Body of pancreas (tissue), 4 donors: Measurements from ENCODE around the gene TNRC18. TPM values are rescaled to one million over a fixed set of nuclear protein-coding genes. Genes with fewer than 3 reads are reported as not detected.
"Not testable (repeated sequence)": the region's sequence is repeated elsewhere in the genome, so short reads cannot be mapped to it uniquely, and the experiment has no call there.

Experiments
- ATAC-seq: fragments of 150-250 bp; one replicate; pipeline ENCODE4 v1.9.1; 2016
- DNase-seq, 4 donors: peaks; one replicate each; pipeline ENCODE4 v3.0.0-alpha.2; 2019
- H3K27ac ChIP-seq, 4 donors: fragments of 200-600 bp; sonication (generic); 1 replicate in 3 of 4; 2 replicates in 1 of 4; pipeline versions ENCODE4 v1.5.1 to v1.6.1; 2016 to 2019; ENCODE audit warnings: mild to moderate bottlenecking in 1 of 4, mixed read lengths in 1 of 4, moderate library complexity in 1 of 4
- H3K27me3 ChIP-seq, 2 donors: fragments of 200-600 bp; sonication (generic); one replicate each; pipeline ENCODE4 v1.6.0; 2016; ENCODE audit warnings: mild to moderate bottlenecking in 1 of 2
- H3K36me3 ChIP-seq, 2 donors: fragments of 200-600 bp; sonication (generic); replicated peaks in 1 of 2; 2 replicates each; pipeline ENCODE4 v1.5.1; 2016; ENCODE audit warnings: low read depth in 2 of 2; ENCODE audit not compliant: insufficient read depth in 1 of 2
- H3K4me1 ChIP-seq: fragments of 200-600 bp; sonication (generic); one replicate; pipeline ENCODE4 v1.6.0; 2016
- H3K4me3 ChIP-seq, 2 donors: fragments of 200-600 bp; sonication (generic); 1 replicate in 1 of 2; 2 replicates in 1 of 2; pipeline ENCODE4 v1.5.1; 2016 to 2019
- H3K9me3 ChIP-seq, 3 donors: fragments of 200-600 bp; sonication (generic); 1 replicate in 2 of 3; 2 replicates in 1 of 3; pipeline ENCODE4 v1.5.1; 2016
- POLR2A ChIP-seq, 3 donors: fragments of 450-650 bp; IDR thresholded peaks; one replicate each; pipeline ENCODE4 v1.6.1; 2016; ENCODE audit warnings: antibody characterized with exemption in 3 of 3, mild to moderate bottlenecking in 2 of 3
- WGBS, 2 donors: methylation state at CpG; one replicate each; pipeline ENCODE4 v1.1.5; 2017; 5-methylcytosine and 5-hydroxymethylcytosine counted together
- intact Hi-C: fragments of 100-400 bp; cut with DNase I; formaldehyde crosslinking; loops from one replicate; pipeline ENCODE4 v1.15.1; 2023
- total RNA-seq, 2 donors: library from RNA; depleted of rRNA; stranded (reverse); fragments of >200 nt; gene quantifications; one replicate each; pipeline ENCODE4 v1.1.0, GENCODE V29; 2016
- TF ChIP-seq, protein P1 (sequence below), 7 experiments: fragments of 450-650 bp in 4 of 7; fragments of 200-600 bp in 3 of 7; sonication (generic) in 3 of 7; IDR thresholded peaks; one replicate each; pipeline ENCODE4 v1.5.1; 2016 to 2019; ENCODE audit warnings: antibody characterized with exemption in 7 of 7

The TNRC18 gene
- total RNA-seq, 2 donors from 2014 or later: 87.9 to 201 TPM

DNA sequence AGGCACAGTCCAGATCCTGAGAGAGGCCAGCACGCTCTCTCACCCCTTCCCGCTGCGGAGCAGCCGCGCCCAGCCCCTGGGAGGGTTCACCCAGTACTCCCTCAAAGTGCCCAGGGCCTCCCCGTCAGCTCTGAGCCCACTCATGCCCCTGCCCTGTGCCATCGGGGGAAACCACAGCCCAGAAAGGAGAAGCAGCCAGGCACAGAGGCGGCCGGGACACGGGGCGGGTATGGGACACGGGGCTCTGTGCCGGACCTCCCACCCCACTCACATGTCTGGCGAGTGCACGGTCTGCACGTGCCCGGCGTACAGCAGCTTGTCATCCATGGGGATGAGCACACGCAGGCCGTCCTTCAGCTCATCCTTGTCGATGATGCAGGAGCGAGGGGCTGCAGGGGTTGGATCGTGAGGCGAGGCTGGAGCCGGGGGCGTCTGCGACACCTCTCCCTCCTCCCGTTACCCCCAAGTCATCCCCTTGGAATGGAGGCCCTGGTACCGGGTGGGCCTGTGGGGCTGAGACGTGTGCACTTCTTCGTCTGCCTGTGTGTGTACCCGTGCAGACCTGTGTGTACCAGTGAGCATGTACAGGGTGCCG, 102.7 kb downstream of the TNRC18 start:
- Histone ChIP-seq H3K27ac (no peak overlapping the region), H3K4me1 (no peaks in the 10 kb centered on the region), H3K9me3 (no peaks in the 10 kb centered on the region), H3K4me3 (no peak overlapping the region), H3K27me3 (no peaks in the 10 kb centered on the region), H3K36me3 (peaks cover 11 to 20% of the 10 kb centered on the region in 2 donors)
- intact Hi-C loops: no loop called here
- TF ChIP-seq, protein P1, sequence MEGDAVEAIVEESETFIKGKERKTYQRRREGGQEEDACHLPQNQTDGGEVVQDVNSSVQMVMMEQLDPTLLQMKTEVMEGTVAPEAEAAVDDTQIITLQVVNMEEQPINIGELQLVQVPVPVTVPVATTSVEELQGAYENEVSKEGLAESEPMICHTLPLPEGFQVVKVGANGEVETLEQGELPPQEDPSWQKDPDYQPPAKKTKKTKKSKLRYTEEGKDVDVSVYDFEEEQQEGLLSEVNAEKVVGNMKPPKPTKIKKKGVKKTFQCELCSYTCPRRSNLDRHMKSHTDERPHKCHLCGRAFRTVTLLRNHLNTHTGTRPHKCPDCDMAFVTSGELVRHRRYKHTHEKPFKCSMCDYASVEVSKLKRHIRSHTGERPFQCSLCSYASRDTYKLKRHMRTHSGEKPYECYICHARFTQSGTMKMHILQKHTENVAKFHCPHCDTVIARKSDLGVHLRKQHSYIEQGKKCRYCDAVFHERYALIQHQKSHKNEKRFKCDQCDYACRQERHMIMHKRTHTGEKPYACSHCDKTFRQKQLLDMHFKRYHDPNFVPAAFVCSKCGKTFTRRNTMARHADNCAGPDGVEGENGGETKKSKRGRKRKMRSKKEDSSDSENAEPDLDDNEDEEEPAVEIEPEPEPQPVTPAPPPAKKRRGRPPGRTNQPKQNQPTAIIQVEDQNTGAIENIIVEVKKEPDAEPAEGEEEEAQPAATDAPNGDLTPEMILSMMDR (IDR thresholded peaks at IDR 0.05): no peak
- TF ChIP-seq POLR2A (IDR thresholded peaks at IDR 0.05): no peak
- no peak for DNase-seq
- ATAC-seq: no peak
- WGBS, 2 donors: 92 to 98% methylated on average over 12 to 28 of the region's 33 CpGs

DNA sequence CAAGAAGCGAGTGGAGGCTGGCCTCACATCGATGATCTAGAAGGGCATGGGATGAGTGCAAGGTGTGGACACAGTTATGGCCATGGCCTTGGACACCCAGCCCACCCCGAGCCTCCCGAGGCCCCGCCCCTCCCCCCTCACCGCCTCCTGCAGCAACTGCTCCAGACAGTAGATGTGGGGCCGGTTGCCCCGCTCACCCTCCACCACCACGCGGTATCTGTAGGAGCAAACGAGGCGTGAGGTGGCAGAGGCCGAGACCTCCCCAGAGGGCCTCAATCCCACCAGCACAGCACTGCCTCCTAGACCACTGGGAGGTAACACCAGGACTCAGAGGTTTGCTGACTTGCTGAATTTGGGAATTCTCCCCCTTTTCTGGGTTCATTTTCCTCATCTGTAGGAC, 103.2 kb downstream of the TNRC18 start:
- DNase-seq: no peak
- intact Hi-C loops: no loop called here
- ATAC-seq: no peak
- Histone ChIP-seq H3K36me3 (peaks cover 13 to 20% of the 10 kb centered on the region in 2 donors), H3K27me3 (no peaks in the 10 kb centered on the region), H3K4me1 (no peaks in the 10 kb centered on the region), H3K27ac (no peak overlapping the region), H3K4me3 (no peak overlapping the region), H3K9me3 (no peaks in the 10 kb centered on the region)
- no peak for TF ChIP-seq POLR2A (IDR thresholded peaks at IDR 0.05)
- TF ChIP-seq, protein P1 (IDR thresholded peaks at IDR 0.05): no peak
- 98% methylated on average over 13 of the region's 13 CpGs; no CpG with 5 or more reads in 1 of the 2 donors for WGBS, 2 donors

DNA sequence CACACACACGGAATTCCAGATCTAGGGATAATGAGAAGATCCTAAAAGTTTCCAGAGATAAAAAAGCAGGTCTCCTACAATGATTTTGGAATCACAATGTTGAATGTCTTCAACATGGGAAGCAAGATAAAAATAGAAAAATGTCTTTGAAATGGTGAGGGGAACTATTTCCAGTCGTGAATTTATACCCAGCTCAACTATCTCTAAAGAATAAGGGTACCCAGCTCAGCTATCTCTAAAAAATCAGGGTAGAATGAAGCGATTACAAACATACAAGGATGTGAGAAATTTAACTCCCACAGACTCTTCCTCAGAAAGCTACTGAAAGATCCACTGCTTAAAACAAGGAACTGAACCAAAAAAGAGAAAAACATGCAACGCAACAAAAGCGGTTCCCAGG, 105.0 kb downstream of the TNRC18 start:
- H3K27me3 ChIP-seq, H3K4me3 ChIP-seq, H3K9me3 ChIP-seq, H3K4me1 ChIP-seq, H3K27ac ChIP-seq, DNase-seq, ATAC-seq, intact Hi-C loops: not testable (repeated sequence)
- WGBS, 2 donors: 95 to 96% methylated on average over 5 of the region's 5 CpGs
- peaks cover 9 to 14% of the 10 kb centered on the region in 2 donors for H3K36me3 ChIP-seq

DNA sequence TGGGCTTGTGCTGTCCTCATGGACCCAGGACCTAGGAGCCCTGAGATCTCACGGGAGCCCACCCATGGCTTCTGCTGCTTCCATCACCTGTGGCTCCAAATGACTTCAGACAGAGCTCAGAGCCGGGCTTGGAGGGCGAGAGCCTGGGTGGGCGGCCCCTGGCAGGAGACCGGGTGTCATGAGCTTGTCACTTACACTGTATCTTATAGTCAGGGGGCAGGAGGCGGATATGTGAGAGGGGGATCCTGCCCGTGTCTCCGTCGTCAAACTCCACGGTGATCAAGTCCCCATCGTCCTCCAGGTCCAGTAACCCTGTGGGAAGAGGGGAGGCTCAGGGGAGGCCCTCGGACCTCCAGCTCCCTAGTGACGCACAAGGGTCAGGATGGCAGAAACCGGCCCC, 107.9 kb downstream of the TNRC18 start:
- 89 to 93% methylated on average over 5 to 13 of the region's 14 CpGs for WGBS, 2 donors
- H3K4me3 ChIP-seq: no peak overlapping the region
- ATAC-seq (no peak), DNase-seq (no peak)
- no peaks in the 10 kb centered on the region for H3K4me1 ChIP-seq
- no peaks in the 10 kb centered on the region for H3K27me3 ChIP-seq
- TF ChIP-seq, protein P1 (IDR thresholded peaks at IDR 0.05): no peak
- TF ChIP-seq POLR2A (IDR thresholded peaks at IDR 0.05): no peak
- no peaks in the 10 kb centered on the region for H3K9me3 ChIP-seq
- no peak overlapping the region for H3K27ac ChIP-seq
- peaks cover 12 to 16% of the 10 kb centered on the region in 2 donors for H3K36me3 ChIP-seq
- intact Hi-C loops: no loop called here

DNA sequence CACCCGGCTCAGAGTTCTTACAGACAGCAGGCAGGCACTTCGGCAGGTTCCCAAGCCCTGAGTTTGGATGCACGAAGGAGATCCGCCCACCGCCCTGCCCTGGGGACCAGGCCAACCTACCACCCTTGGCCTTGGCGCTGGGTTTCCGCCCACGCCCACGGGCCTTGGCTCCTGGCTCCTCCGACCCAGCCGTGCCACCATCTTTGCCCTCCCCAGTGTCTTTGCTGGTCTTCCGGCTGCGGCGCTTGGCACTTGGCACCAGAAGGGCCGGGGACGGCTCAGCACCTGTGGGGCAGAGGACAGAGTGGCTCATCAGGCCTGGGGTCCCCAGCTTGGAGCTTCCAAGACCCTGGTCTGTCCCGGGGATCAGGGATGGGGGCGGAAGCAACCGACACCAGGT, 108.8 kb downstream of the TNRC18 start:
- ATAC-seq (no peak), DNase-seq (no peak)
- 94 to 96% methylated on average over 17 of the region's 19 CpGs for WGBS, 2 donors
- intact Hi-C loops: no loop called here
- peaks cover 9 to 10% of the 10 kb centered on the region in 2 donors for H3K36me3 ChIP-seq
- H3K4me1 ChIP-seq: no peaks in the 10 kb centered on the region
- H3K27me3 ChIP-seq: no peaks in the 10 kb centered on the region
- H3K27ac ChIP-seq: no peak overlapping the region
- no peak overlapping the region for H3K4me3 ChIP-seq
- no peaks in the 10 kb centered on the region for H3K9me3 ChIP-seq
- TF ChIP-seq POLR2A (IDR thresholded peaks at IDR 0.05): no peak
- TF ChIP-seq, protein P1 (IDR thresholded peaks at IDR 0.05): no peak

DNA sequence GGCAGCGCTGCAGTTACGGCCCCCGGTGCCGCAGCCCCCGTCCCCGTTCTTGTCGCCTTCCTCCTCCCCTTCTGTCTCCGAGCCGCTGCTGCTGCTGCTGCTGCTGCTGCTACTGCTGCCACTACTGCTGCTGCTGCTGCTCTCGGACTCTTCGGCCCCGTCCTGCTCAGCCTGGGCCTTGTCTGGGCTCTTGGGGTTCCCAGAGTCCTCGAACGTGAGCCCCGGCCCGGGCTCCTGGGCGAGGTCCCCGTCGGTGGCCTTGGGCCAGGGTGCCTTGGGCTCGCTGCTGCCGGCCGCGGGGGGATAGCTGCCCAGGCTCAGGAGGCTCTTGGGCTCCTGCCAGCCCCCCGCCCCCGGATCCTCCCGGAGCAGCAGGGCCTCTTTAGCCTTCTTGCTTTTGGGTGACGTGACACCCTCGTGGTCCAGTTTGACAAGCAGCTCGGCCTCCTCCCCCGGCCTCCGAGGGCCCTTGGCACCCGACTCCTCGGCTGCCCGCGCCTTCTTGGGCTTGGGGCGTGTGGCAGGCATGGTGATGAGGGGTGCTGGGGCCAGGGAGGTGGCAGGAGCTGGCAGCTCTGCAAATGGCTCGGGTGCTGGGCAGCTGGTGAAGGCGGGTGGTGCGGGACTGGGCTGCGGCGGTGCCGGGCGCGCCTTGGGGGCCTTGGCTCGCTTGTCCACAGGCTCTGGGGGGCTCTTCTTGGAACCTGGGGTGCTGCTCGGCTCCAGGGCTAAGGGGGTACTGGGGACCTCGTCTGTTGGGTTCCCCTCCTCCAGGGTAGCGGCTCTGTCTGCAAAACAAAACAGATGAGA, 110.4 kb downstream of the TNRC18 start:
- H3K4me3 ChIP-seq, H3K27me3 ChIP-seq, H3K4me1 ChIP-seq, DNase-seq, ATAC-seq, H3K9me3 ChIP-seq, H3K27ac ChIP-seq, intact Hi-C loops: not testable (repeated sequence)
- H3K36me3 ChIP-seq: peaks cover 9 to 10% of the 10 kb centered on the region in 2 donors
- 87 to 95% methylated on average over 20 to 36 of the region's 48 CpGs for WGBS, 2 donors

DNA sequence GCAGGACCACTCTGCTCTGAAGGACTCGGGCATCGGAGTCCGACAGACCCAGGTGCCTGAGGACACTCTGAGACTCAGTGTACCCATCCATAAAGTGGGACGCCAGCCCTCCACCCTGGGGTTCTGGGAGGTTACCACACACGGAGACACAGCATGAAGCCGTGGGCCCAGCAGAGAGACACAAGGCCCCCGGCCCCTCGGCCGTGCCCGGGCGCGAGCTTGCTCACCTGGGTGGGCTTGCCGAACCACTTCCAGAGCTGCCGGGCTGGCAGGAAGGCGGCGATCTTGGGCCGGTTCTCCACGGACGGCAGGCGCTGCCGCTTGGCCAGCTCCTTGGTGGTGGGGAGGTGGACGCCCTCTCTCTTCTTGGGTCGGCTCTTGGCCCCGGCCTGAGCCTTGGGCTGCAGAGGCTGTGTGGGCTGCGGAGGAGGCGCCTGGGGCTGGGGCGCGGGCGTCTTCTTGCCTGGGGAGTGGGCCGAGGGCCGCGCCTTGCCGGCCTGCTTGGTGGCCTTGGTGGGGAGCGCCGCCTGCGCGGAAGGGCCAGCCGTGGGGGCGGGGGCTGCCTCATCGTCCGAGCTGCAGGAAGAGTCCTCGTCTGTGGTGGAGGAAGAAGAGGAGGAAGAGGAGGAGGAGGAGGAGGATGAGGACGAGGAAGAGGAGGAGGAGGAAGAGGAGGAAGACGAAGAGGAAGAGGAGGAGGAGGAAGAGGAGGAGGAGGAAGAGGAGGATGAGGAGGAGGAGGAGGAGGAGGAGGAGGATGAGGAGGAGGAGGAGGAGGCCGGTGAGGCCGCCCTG, 111.2 kb downstream of the TNRC18 start:
- ATAC-seq, H3K4me1 ChIP-seq, H3K4me3 ChIP-seq, H3K27ac ChIP-seq, intact Hi-C loops, H3K27me3 ChIP-seq, DNase-seq, H3K9me3 ChIP-seq: not testable (repeated sequence)
- WGBS, 2 donors: 86 to 94% methylated on average over 13 to 28 of the region's 46 CpGs
- H3K36me3 ChIP-seq: peaks cover 9 to 16% of the 10 kb centered on the region in 2 donors
